K562 (cell line): ENCODE data around the gene NR1D1. TPM values are rescaled to one million over a fixed set of nuclear protein-coding genes. Genes with fewer than 3 reads are reported as not detected.

Experiments used
- ARNT ChIP-seq, 2 experiments: fragments of 450-650 bp; IDR thresholded peaks; 2 replicates each; pipeline ENCODE4 v1.6.1; 2016; ENCODE audit warnings: mild to moderate bottlenecking in 1 of 2
- CBFA2T3 ChIP-seq: fragments of 450-650 bp; IDR thresholded peaks from 2 replicates; pipeline ENCODE4 v1.6.1; 2017
- CCNT2 ChIP-seq: IDR thresholded peaks from 2 replicates; pipeline ENCODE4 v1.6.1; 2011; ENCODE audit warnings: borderline replicate concordance, low read depth, mild to moderate bottlenecking, moderate library complexity, mixed read lengths, low read length; ENCODE audit not compliant: insufficient read length; ENCODE audit errors: extremely low read depth
- CXXC5 ChIP-seq: fragments of 250-450 bp; sonication (Bioruptor Pico); IDR thresholded peaks from 2 replicates; pipeline ENCODE4 v1.8.0; 2022; ENCODE audit warnings: inconsistent platforms, mild to moderate bottlenecking, moderate library complexity
- E2F5 ChIP-seq: sonication (generic); formaldehyde crosslinking; IDR thresholded peaks from 2 replicates; pipeline ENCODE4 v1.8.0; 2022; ENCODE audit warnings: mild to moderate bottlenecking, missing genetic modification reagents
- L3MBTL2 ChIP-seq: fragments of 450-650 bp; IDR thresholded peaks from 2 replicates; pipeline ENCODE4 v1.6.1; 2016; ENCODE audit warnings: mild to moderate bottlenecking, moderate library complexity
- LEF1 ChIP-seq: fragments of 450-650 bp; IDR thresholded peaks from 2 replicates; pipeline ENCODE4 v1.6.1; 2016; ENCODE audit warnings: mild to moderate bottlenecking
- MAZ ChIP-seq, 2 experiments: fragments of 450-650 bp in 1 of 2; sonication (generic) in 1 of 2; formaldehyde crosslinking; IDR thresholded peaks in 1 of 2; conservative IDR thresholded peaks in 1 of 2; 2 replicates each; pipeline versions ENCODE4 v1.4.0 to v1.5.0; 2020; ENCODE audit warnings: mild to moderate bottlenecking in 1 of 2, missing genetic modification reagents in 1 of 2
- NFRKB ChIP-seq: fragments of 450-650 bp; IDR thresholded peaks from 2 replicates; pipeline ENCODE4 v1.6.1; 2016; ENCODE audit warnings: low read depth
- NFYB ChIP-seq: IDR thresholded peaks from 2 replicates; pipeline ENCODE4 v1.6.1; 2011; ENCODE audit warnings: mild to moderate bottlenecking, moderate library complexity; ENCODE audit not compliant: insufficient read length; ENCODE audit errors: extremely low read depth
- SREBF1 ChIP-seq: fragments of 150-350 bp; IDR thresholded peaks from 2 replicates; pipeline ENCODE4 v1.6.1; 2014; ENCODE audit warnings: antibody characterized with exemption, low read depth, low read length, borderline replicate concordance
- THRA ChIP-seq: fragments of 450-650 bp; IDR thresholded peaks from 2 replicates; pipeline ENCODE4 v1.6.1; 2017; ENCODE audit warnings: mild to moderate bottlenecking, moderate library complexity
- TOE1 ChIP-seq, 2 experiments: fragments of 450-650 bp in 1 of 2; sonication (generic) in 1 of 2; formaldehyde crosslinking in 1 of 2; IDR thresholded peaks; 2 replicates each; pipeline versions ENCODE4 v1.7.1 to v1.8.0; 2016 to 2022; ENCODE audit warnings: borderline replicate concordance in 2 of 2, mild to moderate bottlenecking in 2 of 2, antibody characterized with exemption in 1 of 2, inconsistent platforms in 1 of 2, low read depth in 1 of 2, missing genetic modification reagents in 1 of 2, moderate library complexity in 1 of 2
- ZBTB26 ChIP-seq: fragments of 450-650 bp; formaldehyde crosslinking; IDR thresholded peaks from 2 replicates; pipeline ENCODE4 v1.4.0; 2022; ENCODE audit warnings: missing genetic modification characterization
- ZBTB7A ChIP-seq: IDR thresholded peaks from 2 replicates; pipeline ENCODE4 v1.6.1; 2011; ENCODE audit warnings: low read depth, mild to moderate bottlenecking, low read length, moderate library complexity, borderline replicate concordance; ENCODE audit not compliant: control insufficient read depth
- ZNF740 ChIP-seq, 3 experiments: fragments of 200-800 bp in 1 of 3; sonication (Bioruptor generic) in 1 of 3; sonication (generic) in 1 of 3; formaldehyde crosslinking in 1 of 3; IDR thresholded peaks; 2 replicates each; pipeline versions ENCODE4 v1.6.1 to v1.8.0; 2016 to 2022; ENCODE audit warnings: mild to moderate bottlenecking in 2 of 3, missing compliant biosample characterization in 2 of 3, missing genetic modification characterization in 2 of 3, missing genetic modification reagents in 1 of 3
- polyA plus RNA-seq, 8 experiments: library from polyadenylated mRNA; depleted of rRNA in 4 of 8; stranded (reverse) in 5 of 8; unstranded in 3 of 8; fragments of >200 nt; fragmentation: Nextera tagmentation in 2 of 8; fragmentation: Illumina TruSeq in 1 of 8; extraction: Ambion mirVana in 2 of 8; extraction: Trizol in 1 of 8; gene quantifications; 2 replicates each; pipeline versions ENCODE4 v1.2.1 to v1.2.3, GENCODE V29; 2011 to 2014; ENCODE audit warnings: inconsistent platforms in 1 of 8, missing spikeins in 1 of 8
- total RNA-seq, 7 experiments: library from RNA; depleted of rRNA in 6 of 7; stranded (reverse); fragments of >200 nt in 6 of 7; fragmentation: Illumina TruSeq in 2 of 7; extraction: Trizol in 2 of 7; gene quantifications; 2 replicates each; pipeline versions ENCODE4 v1.2.1 to v1.2.3, GENCODE V29; 2011 to 2021; ENCODE audit warnings: low replicate concordance in 1 of 7

The NR1D1 gene
- total and polyA plus RNA-seq, 9 of the 15 experiments (the other 6 are each of a cell fraction or from before 2014, with no cell fraction given) = 0.25 to 7.7 (median 0.65) TPM

DNA sequence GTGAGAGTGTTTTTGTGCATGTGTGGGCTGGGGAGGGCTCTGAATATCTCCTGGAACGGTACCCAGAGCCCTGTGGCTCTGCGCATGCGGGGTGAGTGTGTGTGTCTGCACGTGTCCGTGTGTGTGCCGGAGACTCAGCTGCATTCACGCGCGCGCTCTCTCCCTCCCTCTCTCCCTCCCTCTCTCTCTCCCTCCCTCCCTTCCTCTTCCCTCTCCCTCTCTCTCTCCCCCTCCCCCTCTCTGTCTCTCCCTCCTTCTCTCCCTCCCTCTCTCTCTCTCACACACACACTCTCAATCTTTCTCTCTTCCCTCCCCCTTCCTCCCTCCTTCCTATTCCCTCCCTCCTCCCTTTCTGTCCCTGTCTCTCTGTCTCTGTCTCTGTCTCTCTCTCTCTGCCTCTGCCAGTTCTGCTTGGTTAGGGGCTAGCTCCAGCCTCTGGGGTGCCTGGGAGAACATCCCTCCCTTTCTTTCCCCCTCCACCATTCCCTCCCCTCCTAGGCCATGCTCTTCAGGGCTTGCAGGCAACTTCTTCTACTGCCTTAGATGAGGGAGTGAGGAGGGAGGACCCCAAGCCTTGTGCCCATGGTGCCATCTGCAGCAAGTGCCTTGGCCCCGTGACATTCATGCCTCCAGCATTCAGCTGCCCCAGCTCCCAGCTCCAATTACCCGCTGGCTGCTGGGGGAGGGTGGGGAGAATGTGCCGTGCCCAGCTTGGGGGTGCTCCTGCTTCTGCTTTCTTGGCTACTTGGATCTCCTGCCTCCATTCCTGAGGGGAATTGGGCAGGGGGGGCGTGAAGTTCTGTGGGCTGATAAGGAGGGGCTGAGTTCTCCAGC lies 31.3 kb downstream of the NR1D1 start (continued):
- TF ChIP-seq LEF1 (peak; percentile 81), CCNT2 (no peak), THRA (no peak), SREBF1 (no peak), MAZ (CRISPR knock-in tag; conservative IDR thresholded peaks at IDR 0.05 in 1 of 2, IDR thresholded peaks at IDR 0.05 in 1 of 2) (peak in 1 of 2 experiments; percentile 71; a peak in 2 of 4 replicates), NFYB (no peak), ZNF740 (CRISPR knock-in tag; IDR thresholded peaks at IDR 0.05) (no peak), ZNF740 (tag; IDR thresholded peaks at IDR 0.05) (peak in 1 of 2 experiments; percentile 44; a peak in 1 of 4 replicates), CBFA2T3 (peak; percentile 47; the same call in 1 of the 2 replicates), TOE1 (IDR thresholded peaks at IDR 0.05; ENCODE audit: borderline replicate concordance) (peak; percentile 50; the same call in 1 of the 2 replicates), TOE1 (CRISPR knock-in tag; IDR thresholded peaks at IDR 0.05; ENCODE audit: borderline replicate concordance, low read depth) (no peak), ARNT (IDR thresholded peaks at IDR 0.05) (peak; percentile 68 to 85; a peak in 3 of 4 replicates), NFRKB (peak; percentile 64; the same call in 1 of the 2 replicates), ZBTB7A (peak; percentile 15; the same call in 1 of the 2 replicates), ZBTB26 (CRISPR knock-in tag) (0 out of 2 replicates have a peak, but pooled peaks have one; percentile 72), L3MBTL2 (peak; percentile 81), CXXC5 (CRISPR knock-in tag) (peak; percentile 85), E2F5 (no peak)
